IPS DF 6.9 (cell line): ENCODE measurements around the gene CA10.
A peak's percentile ranks its signal among the peaks of the same experiment; 100 is the strongest.

Experiments used
- DNase-seq: peaks from one replicate; pipeline ENCODE4 v3.0.0-alpha.2; 2013; ENCODE audit warnings: low read depth, low spot score
- H3K27ac ChIP-seq: one replicate; pipeline ENCODE4 v1.5.1; 2013; ENCODE audit warnings: low read length, control low read depth
- H3K27me3 ChIP-seq: 2 replicates; pipeline ENCODE4 v1.6.1; 2013; ENCODE audit warnings: mild to moderate bottlenecking, low read length; ENCODE audit not compliant: control insufficient read depth, insufficient read depth
- H3K36me3 ChIP-seq: 2 replicates; pipeline ENCODE4 v1.6.1; 2013; ENCODE audit warnings: low read length; ENCODE audit not compliant: control insufficient read depth, insufficient read depth
- H3K4me1 ChIP-seq: 2 replicates; pipeline ENCODE4 v1.6.1; 2013; ENCODE audit warnings: low read length; ENCODE audit not compliant: control insufficient read depth, insufficient read depth
- H3K4me3 ChIP-seq: 2 replicates; pipeline ENCODE4 v1.5.1; 2013; ENCODE audit warnings: mild to moderate bottlenecking, low read length
- H3K9me3 ChIP-seq: 2 replicates; pipeline ENCODE4 v1.6.1; 2013; ENCODE audit warnings: low read length, inconsistent platforms; ENCODE audit not compliant: control insufficient read depth, insufficient read depth
- whole genome bisulfite sequencing: extraction: QIAGEN DNeasy Blood & Tissue Kit; methylation state at CpG from one replicate; pipeline ENCODE4 v1.1.7; 2013; ENCODE audit warnings: mixed read lengths, missing lambda C conversion rate; ENCODE audit not compliant: insufficient read length, insufficient coverage; 5-methylcytosine and 5-hydroxymethylcytosine counted together

Gene CA10

DNA sequence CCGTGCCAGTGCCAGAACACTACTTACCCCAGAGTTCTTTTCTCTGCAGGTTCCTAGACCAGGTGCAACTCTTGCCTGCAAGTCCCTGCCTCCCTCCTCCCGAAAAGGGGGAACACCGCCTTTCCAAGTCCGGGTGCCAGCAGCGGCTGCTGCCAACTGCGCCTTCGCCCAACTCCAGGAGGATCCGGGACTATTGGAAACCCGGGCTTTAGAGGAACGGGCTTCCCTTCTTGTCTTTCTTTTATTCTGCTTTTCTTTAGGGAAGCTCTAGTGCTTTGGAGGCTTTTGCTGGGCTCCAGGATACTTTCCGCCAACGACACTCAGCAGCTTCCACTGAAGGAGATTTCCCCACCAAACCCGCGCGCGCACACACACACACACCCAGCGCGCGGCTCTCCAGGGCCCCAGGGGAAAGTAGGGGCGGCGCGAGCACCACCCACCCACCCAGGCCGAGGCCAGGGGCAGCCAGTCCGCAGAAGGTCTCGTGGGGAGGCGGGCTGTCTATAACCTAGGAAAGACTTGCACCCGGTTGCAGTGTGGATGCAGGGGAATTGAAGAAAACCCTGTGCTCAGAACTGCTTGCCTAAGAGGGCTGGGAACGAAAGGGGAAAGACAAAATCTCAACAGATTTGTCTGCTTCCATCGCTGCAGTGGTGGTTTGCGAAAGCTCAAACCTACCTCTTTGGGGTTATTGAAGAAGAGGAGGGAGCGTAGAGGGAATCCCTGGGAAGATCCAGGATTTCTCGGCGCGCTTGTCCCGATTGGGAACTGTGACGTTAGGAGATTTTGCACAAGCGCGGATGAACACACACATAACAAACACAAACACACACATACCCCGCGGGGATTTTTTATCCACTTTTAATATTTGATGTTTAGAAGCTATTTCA is 977 bp upstream of the CA10 start:
- Histone ChIP-seq H3K36me3 (no peaks in the 10 kb centered on the region), H3K4me1 (no peaks in the 10 kb centered on the region), H3K9me3 (no peaks in the 10 kb centered on the region), H3K4me3 (peak overlapping the region; percentile 50; the same call in 1 of the 2 replicates), H3K27me3 (peaks cover 32% of the 10 kb centered on the region), H3K27ac (no peak overlapping the region)
- DNase-seq, result no peak
- no CpG with 5 or more reads among the region's 40 CpGs for WGBS

DNA sequence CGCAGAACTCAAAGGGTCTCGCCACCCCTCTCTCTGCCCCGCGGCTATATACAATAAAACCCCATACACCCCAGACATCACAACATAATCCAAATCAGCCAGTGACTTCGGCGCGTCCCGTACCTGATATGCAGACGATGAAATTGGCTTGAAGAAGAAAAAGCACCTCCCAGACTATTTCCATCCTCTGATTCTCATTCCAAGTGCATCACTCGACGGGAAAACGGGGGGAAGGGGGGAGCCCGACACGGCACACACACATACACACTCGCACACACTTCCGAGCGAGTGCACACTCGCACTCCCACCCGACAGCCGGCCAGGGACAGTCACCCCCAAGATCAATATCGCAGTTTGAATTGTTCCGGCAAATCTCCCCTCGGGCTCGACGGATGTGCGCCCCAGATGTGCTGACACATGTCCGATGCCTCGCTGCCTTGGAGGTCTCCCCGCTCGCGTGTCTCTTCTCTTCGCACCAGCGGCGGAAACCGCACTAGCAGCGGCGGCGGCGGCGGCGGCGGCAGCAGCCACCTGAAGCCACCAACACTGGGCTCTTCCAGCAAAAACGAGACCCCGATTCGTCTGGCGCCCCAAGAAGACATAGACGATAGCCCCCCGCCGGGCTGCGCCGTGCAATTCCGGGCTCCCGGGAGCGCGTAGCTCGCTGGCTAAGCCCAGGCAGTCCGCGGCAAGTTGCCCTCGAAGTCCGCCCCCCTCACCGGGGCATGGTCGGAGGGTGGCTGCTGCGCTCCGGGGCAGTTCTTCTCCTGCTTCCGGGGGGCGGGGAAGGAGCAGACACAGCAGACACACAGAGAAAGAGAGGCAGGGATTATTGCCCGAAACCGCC is 688 bp downstream of the CA10 start:
- H3K4me1 ChIP-seq, result no peaks in the 10 kb centered on the region
- WGBS, result no CpG with 5 or more reads among the region's 68 CpGs
- DNase-seq, result no peak
- peak overlapping the region; percentile 50; the same call in 1 of the 2 replicates for H3K4me3 ChIP-seq
- H3K27me3 ChIP-seq, result peaks cover 32% of the 10 kb centered on the region
- no peak overlapping the region for H3K27ac ChIP-seq
- H3K36me3 ChIP-seq, result no peaks in the 10 kb centered on the region
- H3K9me3 ChIP-seq, result no peaks in the 10 kb centered on the region

DNA sequence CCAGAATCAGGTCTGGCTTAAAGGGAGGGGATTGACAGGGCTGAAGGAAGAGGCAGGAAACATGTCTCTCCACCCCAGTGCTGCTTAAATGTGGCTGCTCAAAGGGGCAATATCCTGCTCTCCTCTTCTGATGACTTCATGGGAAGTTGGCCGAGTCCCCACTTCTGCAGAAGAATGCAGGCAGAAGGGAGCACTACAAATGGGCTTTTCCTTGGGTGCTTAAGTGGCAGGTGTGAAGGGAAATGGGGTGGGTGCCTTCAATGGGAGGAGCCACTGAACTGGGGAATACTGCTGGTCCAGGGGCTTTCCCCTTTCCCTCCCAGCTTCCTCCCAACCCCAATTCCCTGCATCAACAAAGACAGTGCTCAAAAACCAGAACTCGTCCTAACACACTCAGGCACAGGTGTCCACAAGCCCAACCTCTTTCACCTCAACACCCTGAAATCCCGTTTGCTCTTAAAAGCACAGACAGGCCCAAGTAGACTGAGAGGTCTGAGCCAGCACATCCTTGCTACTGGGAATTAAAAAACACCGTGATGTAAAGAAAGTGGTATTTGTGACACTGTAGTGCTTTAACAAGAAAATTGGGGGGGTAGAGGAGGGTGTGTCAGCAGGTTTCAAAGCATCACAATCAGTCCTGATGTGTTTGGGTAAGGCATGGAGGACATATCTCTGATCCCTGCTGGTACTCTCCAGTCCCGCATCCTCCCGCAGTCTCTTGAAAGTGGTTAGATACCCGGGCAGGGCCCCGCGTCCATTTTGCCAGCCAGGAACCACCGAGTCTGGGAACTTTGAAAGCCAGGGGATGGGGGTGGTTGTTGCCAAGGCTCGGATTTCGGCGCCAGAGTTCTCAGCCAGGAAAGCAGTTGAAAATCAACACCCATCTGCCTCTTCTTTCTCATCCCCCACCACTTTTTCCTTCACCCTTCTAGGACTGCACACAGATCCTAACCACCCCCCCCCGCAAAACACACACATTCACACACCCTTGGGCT is 1.6 kb downstream of the CA10 start:
- no CpG with 5 or more reads among the region's 14 CpGs for WGBS
- no peak for DNase-seq
- no peaks in the 10 kb centered on the region for H3K4me1 ChIP-seq
- no peaks in the 10 kb centered on the region for H3K9me3 ChIP-seq
- H3K27me3 ChIP-seq, result peaks cover 32% of the 10 kb centered on the region
- H3K36me3 ChIP-seq, result no peaks in the 10 kb centered on the region
- H3K27ac ChIP-seq, result no peak overlapping the region
- H3K4me3 ChIP-seq, result no peak overlapping the region; the same call in 1 of the 2 replicates

DNA sequence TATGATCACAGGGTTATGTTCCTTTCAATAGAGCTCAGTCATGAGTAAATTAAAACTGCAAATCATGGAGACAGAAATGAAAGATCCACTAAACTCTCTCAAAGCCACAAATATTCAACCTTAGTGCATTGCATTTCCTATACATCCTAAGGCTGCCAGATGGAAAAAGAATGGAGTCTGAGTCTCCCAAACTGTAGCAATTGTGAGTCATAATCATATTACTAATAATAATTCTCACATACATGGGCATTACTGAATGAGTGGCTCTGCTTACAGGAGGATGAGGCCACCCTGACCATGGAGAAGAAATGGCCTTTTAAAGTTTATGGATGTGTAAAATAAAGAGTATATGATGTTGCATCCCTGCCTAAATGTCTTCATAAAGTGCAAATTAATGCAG is 3.2 kb downstream of the CA10 start:
- Histone ChIP-seq H3K4me3 (no peak overlapping the region), H3K36me3 (no peaks in the 10 kb centered on the region), H3K27ac (no peak overlapping the region), H3K9me3 (no peaks in the 10 kb centered on the region), H3K4me1 (no peaks in the 10 kb centered on the region), H3K27me3 (peaks cover 30% of the 10 kb centered on the region)
- DNase-seq, result no peak

DNA sequence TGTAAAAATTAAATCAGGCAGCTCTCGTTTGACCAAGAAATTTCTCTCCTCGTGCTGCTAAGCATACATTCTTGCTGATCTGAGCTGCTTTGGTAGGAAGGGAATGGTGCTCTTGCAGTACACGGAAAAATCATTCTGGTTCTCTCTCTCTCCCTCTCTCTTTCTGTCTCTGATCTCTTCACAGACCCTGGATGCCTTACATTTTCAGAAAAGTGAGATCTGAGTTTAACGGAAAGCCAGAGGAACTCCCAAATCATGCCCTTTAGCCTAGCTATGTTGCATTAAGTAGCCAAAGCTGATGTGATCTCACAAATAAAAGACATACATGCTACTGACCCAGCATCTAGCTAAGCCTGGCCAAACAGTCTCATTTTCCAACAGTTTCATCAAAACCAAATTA is 4.0 kb downstream of the CA10 start:
- no peaks in the 10 kb centered on the region for H3K4me1 ChIP-seq
- WGBS, result no CpG with 5 or more reads among the region's 4 CpGs
- no peak for DNase-seq
- H3K27ac ChIP-seq, result no peak overlapping the region
- no peaks in the 10 kb centered on the region for H3K36me3 ChIP-seq
- H3K27me3 ChIP-seq, result peaks cover 22% of the 10 kb centered on the region
- H3K9me3 ChIP-seq, result no peaks in the 10 kb centered on the region
- no peak overlapping the region for H3K4me3 ChIP-seq

DNA sequence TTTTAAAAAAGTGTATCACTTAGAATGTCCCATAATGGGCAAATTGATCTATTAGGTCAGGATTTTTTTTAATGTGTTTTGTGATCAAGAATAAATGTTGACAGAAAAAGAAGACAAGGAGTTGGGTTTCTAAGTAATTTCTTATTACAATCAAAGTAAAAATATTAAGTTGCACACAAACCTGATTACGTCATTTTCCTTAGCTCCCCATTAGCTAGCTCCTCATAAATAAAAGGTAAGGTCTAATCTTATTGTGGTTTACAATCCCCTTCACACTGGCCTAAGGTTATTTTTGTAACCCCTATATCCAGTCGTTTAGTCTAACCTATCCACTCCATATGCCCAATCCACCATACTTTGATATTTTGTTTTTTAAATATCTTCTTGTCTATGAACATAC is 7.6 kb downstream of the CA10 start:
- Histone ChIP-seq H3K4me3 (no peak overlapping the region), H3K9me3 (no peaks in the 10 kb centered on the region), H3K27me3 (no peaks in the 10 kb centered on the region), H3K4me1 (no peaks in the 10 kb centered on the region), H3K36me3 (no peaks in the 10 kb centered on the region), H3K27ac (no peak overlapping the region)
- no CpG with 5 or more reads among the region's 2 CpGs for WGBS
- DNase-seq, result no peak

DNA sequence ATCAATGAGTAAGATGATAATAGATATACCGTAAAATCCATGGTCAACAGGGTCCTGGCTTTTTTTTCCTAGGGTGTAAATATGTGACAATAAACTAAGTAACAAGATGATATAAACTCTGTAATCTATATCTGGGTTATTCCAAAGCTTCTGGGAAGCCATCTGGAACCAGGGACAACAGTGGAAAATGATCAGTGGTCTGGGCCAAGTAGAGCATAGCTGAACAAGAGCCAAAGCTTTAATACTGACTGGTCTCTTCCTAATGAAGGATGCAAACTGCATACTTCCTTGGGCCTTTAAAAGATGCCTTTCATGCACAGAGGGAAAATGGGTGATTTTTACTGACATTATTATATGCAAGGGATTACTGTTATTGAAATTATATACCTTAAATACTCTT is 8.9 kb downstream of the CA10 start:
- H3K9me3 ChIP-seq, result no peaks in the 10 kb centered on the region
- no peak overlapping the region for H3K4me3 ChIP-seq
- no peak for DNase-seq
- no peaks in the 10 kb centered on the region for H3K4me1 ChIP-seq
- WGBS, result no CpG with 5 or more reads among the region's 1 CpG
- H3K27ac ChIP-seq, result no peak overlapping the region
- no peaks in the 10 kb centered on the region for H3K27me3 ChIP-seq
- no peaks in the 10 kb centered on the region for H3K36me3 ChIP-seq

DNA sequence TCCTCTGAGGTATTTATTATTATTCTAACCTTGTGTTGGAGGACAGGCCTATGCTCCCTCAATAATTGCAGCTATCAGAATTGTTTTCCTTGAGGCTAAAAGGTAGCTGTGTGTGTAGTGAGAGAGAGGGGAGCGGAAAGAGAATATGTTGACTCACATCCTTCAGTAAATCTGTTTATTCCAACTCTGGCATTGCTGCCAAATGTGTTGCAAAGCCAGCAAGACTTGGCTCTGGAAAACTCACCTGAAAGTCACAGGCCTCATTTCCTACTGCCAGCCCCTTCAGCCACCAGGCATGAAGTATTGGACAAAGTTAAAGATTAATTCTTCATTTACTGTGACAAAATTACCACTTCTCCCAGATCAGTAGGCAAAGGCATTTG is 9.6 kb downstream of the CA10 start:
- Histone ChIP-seq H3K4me3 (no peak overlapping the region), H3K36me3 (no peaks in the 10 kb centered on the region), H3K27me3 (no peaks in the 10 kb centered on the region), H3K27ac (no peak overlapping the region), H3K9me3 (no peaks in the 10 kb centered on the region), H3K4me1 (no peaks in the 10 kb centered on the region)
- WGBS, result no CpG with 5 or more reads among the region's 1 CpG
- no peak for DNase-seq

DNA sequence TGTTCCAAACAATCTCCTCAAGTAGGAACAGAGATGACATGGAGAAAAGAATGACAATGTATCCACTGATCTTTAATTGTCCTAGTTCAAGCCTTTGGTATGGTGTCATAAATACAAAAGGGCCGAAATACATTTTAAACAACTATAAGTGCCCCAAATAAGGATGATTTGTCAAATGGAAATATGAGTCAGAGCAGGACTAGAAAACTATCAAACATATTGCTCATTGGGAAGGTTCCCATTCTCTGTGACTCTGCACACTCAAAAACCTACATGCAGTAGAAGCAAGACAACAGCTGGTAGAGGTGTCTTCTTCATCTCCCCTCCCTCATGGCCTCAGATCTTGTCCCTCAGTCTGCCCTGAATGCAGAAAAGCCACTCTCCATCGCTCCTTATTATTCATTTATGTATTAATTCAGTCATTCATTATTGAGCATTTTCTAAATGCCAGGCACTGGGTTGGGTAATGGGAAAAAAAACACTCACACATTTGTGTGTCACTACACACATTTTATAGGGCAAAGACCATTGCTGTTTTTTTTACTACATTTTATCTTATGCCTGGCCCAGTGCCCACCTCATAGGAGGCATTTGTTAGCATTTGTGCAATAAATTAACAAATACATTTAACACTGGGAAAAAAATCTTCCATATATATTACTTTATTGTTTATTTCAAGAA is 10.1 kb downstream of the CA10 start:
- H3K36me3 ChIP-seq, result no peaks in the 10 kb centered on the region
- no peaks in the 10 kb centered on the region for H3K9me3 ChIP-seq
- DNase-seq, result no peak
- H3K27ac ChIP-seq, result no peak overlapping the region
- no peak overlapping the region for H3K4me3 ChIP-seq
- no peaks in the 10 kb centered on the region for H3K27me3 ChIP-seq
- H3K4me1 ChIP-seq, result no peaks in the 10 kb centered on the region
- no CpG with 5 or more reads among the region's 2 CpGs for WGBS
